ENCODE results near the gene ALAD. TPM values are rescaled to one million over a fixed set of nuclear protein-coding genes. Genes with fewer than 3 reads are reported as not detected.

Gene ALAD
- total and polyA plus RNA-seq, 2 of the 13 experiments (the other 11 are each of a cell fraction or from before 2014, with no cell fraction given), result 21.8 to 30.1 TPM

DNA sequence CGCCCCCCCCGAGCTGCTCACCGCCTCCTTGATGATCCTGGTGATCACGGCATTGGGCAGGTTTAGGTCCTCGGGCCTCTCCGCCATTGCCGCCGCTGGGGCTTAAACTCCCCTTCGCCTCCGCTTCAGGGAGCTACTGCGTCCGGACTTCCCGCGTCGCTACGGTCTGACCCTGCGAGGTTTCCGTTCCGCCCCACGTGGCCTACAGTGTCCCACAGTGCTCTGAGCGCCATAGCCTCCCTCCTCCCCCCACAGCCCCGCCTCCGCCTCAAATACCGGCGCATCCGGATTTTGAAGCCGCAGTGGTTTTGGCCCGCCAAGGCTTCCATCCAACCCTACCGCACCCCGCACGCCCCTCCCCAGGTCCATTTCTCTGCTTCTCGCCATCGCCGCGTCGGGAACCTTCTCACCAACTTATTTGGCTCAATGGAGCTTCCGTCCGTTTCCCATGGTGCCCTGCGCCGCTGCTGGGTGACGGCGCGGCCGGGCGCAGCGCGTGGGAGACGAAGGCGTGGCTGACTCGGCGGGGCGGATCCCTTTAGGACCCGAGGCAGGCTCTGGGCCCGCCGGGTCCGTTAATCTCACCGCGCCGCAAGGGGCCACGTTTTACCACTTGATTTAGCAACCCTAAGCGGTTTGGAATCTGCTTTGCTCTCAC, 9.3 kb upstream of the ALAD start, which contains the start of the genes C9orf43 and POLE3 (continued):
- TF ChIP-seq, protein P1, sequence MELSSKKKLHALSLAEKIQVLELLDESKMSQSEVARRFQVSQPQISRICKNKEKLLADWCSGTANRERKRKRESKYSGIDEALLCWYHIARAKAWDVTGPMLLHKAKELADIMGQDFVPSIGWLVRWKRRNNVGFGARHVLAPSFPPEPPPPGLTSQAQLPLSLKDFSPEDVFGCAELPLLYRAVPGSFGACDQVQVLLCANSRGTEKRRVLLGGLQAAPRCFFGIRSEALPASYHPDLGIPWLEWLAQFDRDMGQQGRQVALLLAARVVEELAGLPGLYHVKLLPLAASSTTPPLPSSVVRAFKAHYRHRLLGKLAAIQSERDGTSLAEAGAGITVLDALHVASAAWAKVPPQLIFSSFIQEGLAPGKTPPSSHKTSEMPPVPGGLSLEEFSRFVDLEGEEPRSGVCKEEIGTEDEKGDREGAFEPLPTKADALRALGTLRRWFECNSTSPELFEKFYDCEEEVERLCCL (CRISPR knock-in tag; IDR thresholded peaks at IDR 0.05; ENCODE audit: borderline replicate concordance), result no peak; the same call in 1 of the 2 replicates
- TF ChIP-seq, protein P2, sequence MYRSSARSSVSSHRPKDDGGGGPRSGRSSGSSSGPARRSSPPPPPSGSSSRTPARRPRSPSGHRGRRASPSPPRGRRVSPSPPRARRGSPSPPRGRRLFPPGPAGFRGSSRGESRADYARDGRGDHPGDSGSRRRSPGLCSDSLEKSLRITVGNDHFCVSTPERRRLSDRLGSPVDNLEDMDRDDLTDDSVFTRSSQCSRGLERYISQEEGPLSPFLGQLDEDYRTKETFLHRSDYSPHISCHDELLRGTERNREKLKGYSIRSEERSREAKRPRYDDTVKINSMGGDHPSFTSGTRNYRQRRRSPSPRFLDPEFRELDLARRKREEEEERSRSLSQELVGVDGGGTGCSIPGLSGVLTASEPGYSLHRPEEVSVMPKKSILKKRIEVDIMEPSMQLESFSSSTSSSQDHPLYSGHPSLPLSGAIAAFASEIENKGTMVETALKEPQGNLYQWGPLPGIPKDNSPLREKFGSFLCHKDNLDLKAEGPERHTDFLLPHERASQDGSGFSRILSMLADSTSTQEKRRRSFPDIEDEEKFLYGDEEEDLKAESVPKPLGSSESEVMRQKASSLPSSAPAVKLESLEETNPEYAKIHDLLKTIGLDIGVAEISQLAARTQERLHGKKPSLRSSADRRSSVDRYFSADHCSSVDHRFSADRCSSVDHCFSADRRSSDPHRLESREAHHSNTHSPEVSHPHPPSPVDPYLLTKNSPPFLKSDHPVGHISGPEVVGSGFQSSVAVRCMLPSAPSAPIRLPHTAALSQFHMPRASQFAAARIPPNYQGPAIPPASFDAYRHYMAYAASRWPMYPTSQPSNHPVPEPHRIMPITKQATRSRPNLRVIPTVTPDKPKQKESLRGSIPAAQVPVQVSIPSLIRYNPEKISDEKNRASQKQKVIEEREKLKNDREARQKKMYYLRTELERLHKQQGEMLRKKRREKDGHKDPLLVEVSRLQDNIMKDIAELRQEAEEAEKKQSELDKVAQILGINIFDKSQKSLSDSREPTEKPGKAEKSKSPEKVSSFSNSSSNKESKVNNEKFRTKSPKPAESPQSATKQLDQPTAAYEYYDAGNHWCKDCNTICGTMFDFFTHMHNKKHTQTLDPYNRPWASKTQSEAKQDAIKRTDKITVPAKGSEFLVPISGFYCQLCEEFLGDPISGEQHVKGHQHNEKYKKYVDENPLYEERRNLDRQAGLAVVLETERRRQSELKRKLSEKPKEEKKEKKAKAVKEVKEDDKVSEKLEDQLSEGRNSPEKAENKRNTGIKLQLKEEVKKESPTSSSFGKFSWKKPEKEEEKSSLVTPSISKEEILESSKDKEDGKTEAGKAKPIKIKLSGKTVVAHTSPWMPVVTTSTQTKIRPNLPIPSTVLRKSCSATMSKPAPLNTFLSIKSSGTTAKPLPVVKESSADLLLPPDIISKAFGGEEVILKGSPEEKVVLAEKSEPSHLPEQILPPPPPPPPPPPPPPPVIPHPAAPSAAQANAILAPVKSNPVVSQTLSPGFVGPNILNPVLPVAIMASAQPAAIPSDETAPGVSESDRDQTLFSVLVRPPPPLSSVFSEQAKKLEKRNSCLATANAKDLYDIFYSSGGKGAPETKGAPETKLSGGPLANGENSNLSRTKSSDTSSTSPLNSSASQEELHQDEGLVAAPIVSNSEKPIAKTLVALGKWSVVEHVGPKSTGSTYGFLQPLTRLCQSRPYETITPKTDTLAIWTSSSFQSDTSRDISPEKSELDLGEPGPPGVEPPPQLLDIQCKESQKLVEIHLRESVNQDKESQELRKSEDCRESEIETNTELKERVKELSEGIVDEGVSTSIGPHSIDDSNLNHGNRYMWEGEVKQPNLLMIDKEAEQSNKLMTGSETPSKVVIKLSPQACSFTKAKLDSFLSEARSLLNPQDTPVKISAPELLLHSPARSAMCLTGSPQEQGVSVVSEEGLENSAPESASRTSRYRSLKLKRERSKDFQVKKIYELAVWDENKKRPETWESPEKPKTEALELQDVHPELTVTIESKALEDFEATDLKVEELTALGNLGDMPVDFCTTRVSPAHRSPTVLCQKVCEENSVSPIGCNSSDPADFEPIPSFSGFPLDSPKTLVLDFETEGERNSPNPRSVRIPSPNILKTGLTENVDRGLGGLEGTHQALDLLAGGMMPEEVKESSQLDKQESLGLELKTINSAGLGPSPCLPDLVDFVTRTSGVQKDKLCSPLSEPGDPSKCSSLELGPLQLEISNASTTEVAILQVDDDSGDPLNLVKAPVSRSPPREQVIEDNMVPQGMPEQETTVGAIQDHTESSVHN (CRISPR knock-in tag; IDR thresholded peaks at IDR 0.05), result peak; percentile 55; the same call in 1 of the 2 replicates
- TF ChIP-seq BRD4 (CRISPR knock-in tag; IDR thresholded peaks at IDR 0.05), result no peak
- TF ChIP-seq ZFY (CRISPR knock-in tag; IDR thresholded peaks at IDR 0.05), result peak; percentile 90
- TF ChIP-seq, protein P3, sequence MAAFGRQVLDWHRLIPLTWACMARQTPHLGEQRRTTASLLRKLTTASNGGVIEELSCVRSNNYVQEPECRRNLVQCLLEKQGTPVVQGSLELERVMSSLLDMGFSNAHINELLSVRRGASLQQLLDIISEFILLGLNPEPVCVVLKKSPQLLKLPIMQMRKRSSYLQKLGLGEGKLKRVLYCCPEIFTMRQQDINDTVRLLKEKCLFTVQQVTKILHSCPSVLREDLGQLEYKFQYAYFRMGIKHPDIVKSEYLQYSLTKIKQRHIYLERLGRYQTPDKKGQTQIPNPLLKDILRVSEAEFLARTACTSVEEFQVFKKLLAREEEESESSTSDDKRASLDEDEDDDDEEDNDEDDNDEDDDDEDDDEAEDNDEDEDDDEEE (CRISPR knock-in tag; IDR thresholded peaks at IDR 0.05), result no peak
- peak; percentile 29; the same call in 1 of the 2 replicates for TF ChIP-seq HMG20B (CRISPR knock-in tag; conservative IDR thresholded peaks at IDR 0.05)
- TF ChIP-seq ZNF136 (CRISPR knock-in tag; IDR thresholded peaks at IDR 0.05; ENCODE audit: low read depth), result 0 out of 2 replicates have a peak, but pooled peaks have one; percentile 22
- TF ChIP-seq CCAR2 (optimal IDR thresholded peaks at IDR 0.05; ENCODE audit: low read depth, low read length), result no peak
- TF ChIP-seq MYPOP (CRISPR knock-in tag; IDR thresholded peaks at IDR 0.05), result peak; percentile 32; the same call in 1 of the 2 replicates
- TF ChIP-seq ZNF432 (CRISPR knock-in tag; IDR thresholded peaks at IDR 0.05; ENCODE audit: borderline replicate concordance), result no peak
- peak; percentile 86; the same call in 1 of the 2 replicates for TF ChIP-seq ZNF343 (CRISPR knock-in tag; IDR thresholded peaks at IDR 0.05)
- TF ChIP-seq XBP1 (CRISPR knock-in tag; IDR thresholded peaks at IDR 0.05), result no peak
- peak; percentile 96 for TF ChIP-seq ZMAT3 (CRISPR knock-in tag; conservative IDR thresholded peaks at IDR 0.05)

Measured in HepG2 (cell line).